Natural killer cell (primary cell): ENCODE results near the gene PTPRN2. TPM values are rescaled to one million over a fixed set of nuclear protein-coding genes. Genes with fewer than 3 reads are reported as not detected.
"Not testable (repeated sequence)": the region's sequence is repeated elsewhere in the genome, so short reads cannot be mapped to it uniquely, and the experiment has no call there.

Experiments used
- ATAC-seq, 3 donors: fragments of 150-1000 bp in 2 of 3; fragments of 200-7000 bp in 1 of 3; cut with Tn5 transposase; 1 replicate in 1 of 3; 2 replicates in 2 of 3; pipeline ENCODE4 v1.10.0; 2021; ENCODE audit warnings: mild to moderate bottlenecking in 2 of 3, moderate library complexity in 2 of 3
- DNase-seq, 2 donors: peaks; one replicate each; pipeline versions ENCODE4 v3.0.0 to v3.0.0-alpha.2; 2013 to 2021; ENCODE audit warnings: mixed read lengths in 1 of 2
- H3K27ac ChIP-seq: one replicate; pipeline ENCODE4 v1.5.1; 2013; ENCODE audit warnings: mild to moderate bottlenecking, low read length
- H3K27me3 ChIP-seq: one replicate; pipeline ENCODE4 v1.6.1; 2013; ENCODE audit warnings: low read length; ENCODE audit not compliant: control insufficient read depth, insufficient read depth
- H3K36me3 ChIP-seq: one replicate; pipeline ENCODE4 v1.6.1; 2013; ENCODE audit warnings: low read length; ENCODE audit not compliant: control insufficient read depth, insufficient read depth
- H3K4me1 ChIP-seq: one replicate; pipeline ENCODE4 v1.6.1; 2013; ENCODE audit warnings: low read length; ENCODE audit not compliant: control insufficient read depth, insufficient read depth
- H3K4me3 ChIP-seq: one replicate; pipeline ENCODE4 v1.5.1; 2013; ENCODE audit warnings: low read length
- H3K9me3 ChIP-seq: one replicate; pipeline ENCODE4 v1.6.1; 2013; ENCODE audit warnings: low read length; ENCODE audit not compliant: control insufficient read depth, insufficient read depth
- H3K27ac Mint-ChIP-seq, 2 donors: one replicate each; pipeline ENCODE4 v1.8.0; 2022; ENCODE audit warnings: mild to moderate bottlenecking in 2 of 2, mixed read lengths in 2 of 2, moderate library complexity in 1 of 2
- H3K27me3 Mint-ChIP-seq, 2 donors: one replicate each; pipeline ENCODE4 v1.8.0; 2022; ENCODE audit warnings: low read depth in 2 of 2, mixed read lengths in 2 of 2
- H3K36me3 Mint-ChIP-seq: one replicate; pipeline ENCODE4 v1.8.0; 2022; ENCODE audit warnings: mixed read lengths
- H3K4me1 Mint-ChIP-seq, 2 donors: one replicate each; pipeline ENCODE4 v1.8.0; 2022; ENCODE audit warnings: mixed read lengths in 2 of 2
- H3K4me3 Mint-ChIP-seq: one replicate; pipeline ENCODE4 v1.8.0; 2022; ENCODE audit warnings: mild to moderate bottlenecking, moderate library complexity, mixed read lengths
- H3K9me3 Mint-ChIP-seq, 2 donors: one replicate each; pipeline ENCODE4 v1.8.0; 2022; ENCODE audit warnings: mixed read lengths in 2 of 2
- WGBS: methylation state at CpG from one replicate; pipeline ENCODE4 v1.1.7; 2013; ENCODE audit warnings: missing lambda C conversion rate; ENCODE audit not compliant: insufficient coverage; 5-methylcytosine and 5-hydroxymethylcytosine counted together
- intact Hi-C: fragments of 100-400 bp; cut with micrococcal nuclease; formaldehyde crosslinking; loops from one replicate; pipeline ENCODE4 v1.14.2; 2022
- total RNA-seq, 4 donors: library from RNA; stranded (reverse); fragments of 120-200 nt in 1 of 4; gene quantifications; one replicate each; pipeline versions ENCODE4 v1.2.3 to v1.2.4, GENCODE V29; 2013 to 2022
- TF ChIP-seq, protein P1 (sequence below): fragments of 200-600 bp; IDR thresholded peaks from one replicate; pipeline ENCODE4 v1.8.0; 2022; ENCODE audit warnings: antibody characterized with exemption

Gene PTPRN2
- total RNA-seq, 3 donors from 2014 or later (not counting 1 experiment from before 2014, with no cell fraction given), result 1.3 to 2.5 (median 1.9) TPM

DNA sequence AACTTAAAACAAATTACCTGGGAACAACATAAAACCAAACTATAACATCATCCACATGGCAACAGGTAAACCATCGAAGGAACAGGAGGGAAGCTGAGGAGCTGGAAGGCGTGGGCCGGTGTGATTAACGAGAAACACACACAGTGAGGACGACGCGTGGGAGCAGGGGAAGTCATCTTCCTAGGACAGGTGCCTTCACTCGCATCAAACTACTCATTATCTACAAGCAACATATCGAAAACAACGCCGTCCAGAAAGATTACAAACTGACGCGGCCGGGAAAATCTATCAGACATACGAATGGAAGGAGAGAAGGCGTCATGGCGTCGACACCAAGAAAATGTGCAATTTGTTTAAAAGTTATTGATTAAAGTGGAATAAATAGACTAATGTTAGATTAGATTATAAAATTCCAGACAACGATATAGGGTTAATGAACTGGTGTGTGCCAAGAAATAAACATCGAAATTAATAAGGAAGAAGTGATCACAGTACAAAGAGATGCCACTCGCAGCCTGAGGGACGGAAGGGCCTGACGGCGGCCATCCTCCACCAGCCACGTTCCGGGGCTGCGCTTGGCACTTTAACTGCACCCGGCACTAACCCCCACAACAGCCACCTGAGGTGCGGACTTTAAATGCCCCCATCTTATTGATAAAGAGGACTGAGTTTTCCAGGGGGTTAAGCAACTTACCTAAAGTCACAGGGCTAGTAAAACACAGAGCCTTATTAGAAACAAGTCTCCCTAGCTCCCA lies 669.1 kb downstream of the PTPRN2 start:
- Histone ChIP-seq H3K4me3 (no peak overlapping the region), H3K4me1 (no peaks in the 10 kb centered on the region), H3K36me3 (no peaks in the 10 kb centered on the region), H3K27me3 (no peaks in the 10 kb centered on the region), H3K27ac (no peak overlapping the region), H3K9me3 (no peaks in the 10 kb centered on the region)
- no peak for ATAC-seq
- Mint-ChIP-seq H3K4me1 (no peaks in the 10 kb centered on the region), H3K27me3 (peaks cover 0 to 4% of the 10 kb centered on the region in 2 donors), H3K36me3 (no peaks in the 10 kb centered on the region), H3K27ac (no peak overlapping the region), H3K9me3 (peaks cover 0 to 3% of the 10 kb centered on the region in 2 donors), H3K4me3 (no peak overlapping the region)
- WGBS, result 92% methylated on average over 29 of the region's 29 CpGs
- TF ChIP-seq, protein P1, sequence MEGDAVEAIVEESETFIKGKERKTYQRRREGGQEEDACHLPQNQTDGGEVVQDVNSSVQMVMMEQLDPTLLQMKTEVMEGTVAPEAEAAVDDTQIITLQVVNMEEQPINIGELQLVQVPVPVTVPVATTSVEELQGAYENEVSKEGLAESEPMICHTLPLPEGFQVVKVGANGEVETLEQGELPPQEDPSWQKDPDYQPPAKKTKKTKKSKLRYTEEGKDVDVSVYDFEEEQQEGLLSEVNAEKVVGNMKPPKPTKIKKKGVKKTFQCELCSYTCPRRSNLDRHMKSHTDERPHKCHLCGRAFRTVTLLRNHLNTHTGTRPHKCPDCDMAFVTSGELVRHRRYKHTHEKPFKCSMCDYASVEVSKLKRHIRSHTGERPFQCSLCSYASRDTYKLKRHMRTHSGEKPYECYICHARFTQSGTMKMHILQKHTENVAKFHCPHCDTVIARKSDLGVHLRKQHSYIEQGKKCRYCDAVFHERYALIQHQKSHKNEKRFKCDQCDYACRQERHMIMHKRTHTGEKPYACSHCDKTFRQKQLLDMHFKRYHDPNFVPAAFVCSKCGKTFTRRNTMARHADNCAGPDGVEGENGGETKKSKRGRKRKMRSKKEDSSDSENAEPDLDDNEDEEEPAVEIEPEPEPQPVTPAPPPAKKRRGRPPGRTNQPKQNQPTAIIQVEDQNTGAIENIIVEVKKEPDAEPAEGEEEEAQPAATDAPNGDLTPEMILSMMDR, result no peak
- intact Hi-C loops, result no loop called here
- no peak for DNase-seq

GRCh38 chr7:157916946-157917640 lies 670.5 kb downstream of the PTPRN2 start:
- H3K27me3 Mint-ChIP-seq, result peaks cover 0 to 4% of the 10 kb centered on the region in 2 donors
- no peaks in the 10 kb centered on the region for H3K36me3 Mint-ChIP-seq
- TF ChIP-seq, protein P1, result no peak
- no peaks in the 10 kb centered on the region for H3K4me1 Mint-ChIP-seq
- no peak overlapping the region for H3K27ac Mint-ChIP-seq
- intact Hi-C loops, result no loop called here
- Histone ChIP-seq H3K4me3 (no peak overlapping the region), H3K27ac (no peak overlapping the region), H3K4me1 (no peaks in the 10 kb centered on the region), H3K9me3 (no peaks in the 10 kb centered on the region), H3K27me3 (no peaks in the 10 kb centered on the region), H3K36me3 (no peaks in the 10 kb centered on the region)
- DNase-seq (no peak), ATAC-seq (no peak)
- H3K9me3 Mint-ChIP-seq, result peaks cover 0 to 3% of the 10 kb centered on the region in 2 donors
- H3K4me3 Mint-ChIP-seq, result no peak overlapping the region
- 90% methylated on average over 23 of the region's 23 CpGs for WGBS

DNA sequence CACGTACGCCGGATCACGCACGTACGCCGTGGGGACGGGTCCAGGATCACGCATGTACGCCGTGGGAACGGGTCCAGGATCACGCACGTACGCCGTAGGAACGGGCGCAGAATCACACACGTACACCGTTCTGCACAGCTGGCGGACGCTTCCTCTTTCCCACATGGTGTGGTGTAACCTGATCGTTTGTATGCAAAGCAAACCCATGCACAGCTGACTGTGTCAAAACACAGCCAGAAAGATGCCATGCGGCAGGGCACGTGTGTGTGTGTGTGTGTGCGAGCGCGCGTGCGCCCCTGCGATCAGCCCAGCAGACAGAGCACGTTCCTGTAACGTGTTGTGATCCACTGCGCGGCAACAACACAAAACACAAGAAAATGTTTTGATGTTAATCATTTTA lies 677.2 kb downstream of the PTPRN2 start:
- ATAC-seq (no peak), DNase-seq (no peak)
- Histone ChIP-seq H3K36me3 (no peaks in the 10 kb centered on the region), H3K27me3 (no peaks in the 10 kb centered on the region), H3K4me3 (no peak overlapping the region), H3K9me3 (no peaks in the 10 kb centered on the region), H3K4me1 (no peaks in the 10 kb centered on the region), H3K27ac (no peak overlapping the region)
- intact Hi-C loops, result no loop called here
- Mint-ChIP-seq H3K27me3 (no peaks in the 10 kb centered on the region), H3K36me3 (no peaks in the 10 kb centered on the region), H3K4me1 (no peaks in the 10 kb centered on the region), H3K27ac (no peak overlapping the region), H3K4me3 (no peak overlapping the region), H3K9me3 (peaks cover 0 to 3% of the 10 kb centered on the region in 2 donors)
- WGBS, result 95% methylated on average over 35 of the region's 35 CpGs
- TF ChIP-seq, protein P1, result no peak

DNA sequence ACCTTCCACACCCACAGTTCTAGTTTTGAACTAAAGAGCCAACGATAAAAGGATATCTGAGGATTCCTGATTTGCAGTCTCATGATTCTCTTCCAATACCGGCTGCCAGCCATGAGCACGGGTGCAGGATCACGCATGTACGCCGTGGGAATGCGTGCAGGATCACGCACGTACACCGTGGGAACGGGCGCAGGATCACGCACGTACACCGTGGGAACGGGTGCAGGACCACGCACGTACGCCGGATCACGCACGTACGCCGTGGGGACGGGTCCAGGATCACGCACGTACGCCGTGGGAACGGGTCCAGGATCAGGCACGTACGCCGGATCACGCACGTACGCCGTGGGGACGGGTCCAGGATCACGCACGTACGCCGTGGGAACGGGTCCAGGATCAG lies 677.6 kb downstream of the PTPRN2 start:
- H3K27ac Mint-ChIP-seq, H3K9me3 ChIP-seq, H3K4me1 Mint-ChIP-seq, H3K27me3 ChIP-seq, H3K27ac ChIP-seq, H3K9me3 Mint-ChIP-seq, H3K4me3 ChIP-seq, H3K36me3 ChIP-seq, intact Hi-C loops, DNase-seq, H3K36me3 Mint-ChIP-seq, H3K4me1 ChIP-seq, H3K27me3 Mint-ChIP-seq, ATAC-seq, H3K4me3 Mint-ChIP-seq: not testable (repeated sequence)
- 97% methylated on average over 43 of the region's 43 CpGs for WGBS
